Left ventricle myocardium inferior (tissue), 1 donor: Measurements from ENCODE around the gene MEOX1. TPM values are rescaled to one million over a fixed set of nuclear protein-coding genes. Genes with fewer than 3 reads are reported as not detected.

ENCODE experiments used
- DNase-seq: peaks from one replicate; pipeline ENCODE4 v3.0.0-alpha.2; 2020
- H3K27ac ChIP-seq: fragments of 200-600 bp; replicated peaks from 2 replicates; pipeline ENCODE4 v1.8.0; 2021
- H3K27me3 ChIP-seq: fragments of 200-600 bp; 2 replicates; pipeline ENCODE4 v1.8.0; 2021; ENCODE audit warnings: low read depth
- H3K36me3 ChIP-seq: fragments of 200-600 bp; 2 replicates; pipeline ENCODE4 v1.8.0; 2021
- H3K4me1 ChIP-seq: fragments of 200-600 bp; 2 replicates; pipeline ENCODE4 v1.8.0; 2021
- H3K4me3 ChIP-seq: fragments of 200-600 bp; 2 replicates; pipeline ENCODE4 v1.8.0; 2021; ENCODE audit warnings: mild to moderate bottlenecking, moderate library complexity
- H3K9me3 ChIP-seq: fragments of 200-600 bp; replicated peaks from 2 replicates; pipeline ENCODE4 v1.8.0; 2021
- CTCF ChIP-seq: fragments of 200-600 bp; IDR thresholded peaks from 2 replicates; pipeline ENCODE4 v1.8.0; 2021; ENCODE audit warnings: antibody characterized with exemption, mild to moderate bottlenecking, borderline replicate concordance
- intact Hi-C: fragments of 100-400 bp; cut with micrococcal nuclease; formaldehyde crosslinking; loops from one replicate; pipeline ENCODE4 v1.11.0; 2022
- long read RNA-seq: library from polyadenylated mRNA; unstranded; transcript quantifications from one replicate; pipeline ENCODE4 v2.0.0, GENCODE V29; 2021
- total RNA-seq: library from RNA; stranded (reverse); fragmentation: NEBNext Ultra II Directional; extraction: Animal tissue kit (Norgen Biotek cat#: 25700); gene quantifications from one replicate; pipeline ENCODE4 v1.2.1, GENCODE V29; 2021
- donor health status: DM: no; HTN: yes; CAD: no; lungs with severe emphysema.

MEOX1 gene
- total RNA-seq, result 8.4 TPM
- long read RNA-seq, transcript MEOX1-201 (3 exons, 2,707 nt), result major isoform, 9 of 20 reads
- long read RNA-seq, partial matches to known transcripts, result 7 of 20 reads
- long read RNA-seq, other reads (novel, unspliced or antisense), result 4 of 20 reads

- intact Hi-C loops, result no loop called here
Observed at GRCh38 chr17:43661699-43662412, at the start of gene MEOX1. Gene MEOX1 (minus strand): TSS chr17:43661922. CDS start chr17:43661534, 388 bp downstream.

GRCh38 chr17:43710101-43710500 is 48.4 kb upstream of the MEOX1 start:
- no peak for DNase-seq
- no peak for TF ChIP-seq CTCF
- no peaks in the 10 kb centered on the region for H3K9me3 ChIP-seq
- no peak overlapping the region for H3K4me3 ChIP-seq
- H3K27me3 ChIP-seq, result peaks cover 13% of the 10 kb centered on the region
- intact Hi-C loops, result no loop called here
- H3K36me3 ChIP-seq, result no peaks in the 10 kb centered on the region
- peaks cover 31% of the 10 kb centered on the region for H3K4me1 ChIP-seq
- no peak overlapping the region for H3K27ac ChIP-seq

More at GRCh38 chr17:43661699-43662412, at the start of gene MEOX1:
- Histone ChIP-seq H3K27me3 (peaks cover 15% of the 10 kb centered on the region), H3K36me3 (no peaks in the 10 kb centered on the region), H3K27ac (peak within 1 kb of the TSS; percentile 92), H3K9me3 (no peaks in the 10 kb centered on the region), H3K4me3 (peak within 1 kb of the TSS; percentile 65), H3K4me1 (peaks cover 82% of the 10 kb centered on the region)
- DNase-seq, result no peak
- no peak for TF ChIP-seq CTCF

GRCh38 chr17:43709210-43709609 is 47.5 kb upstream of the MEOX1 start:
- no peak overlapping the region for H3K27ac ChIP-seq
- H3K4me3 ChIP-seq, result no peak overlapping the region
- intact Hi-C loops, result no loop called here

GRCh38 chr17:43707184-43707583 is 45.5 kb upstream of the MEOX1 start:
- H3K9me3 ChIP-seq, result no peaks in the 10 kb centered on the region
- no peak for TF ChIP-seq CTCF
- intact Hi-C loops, result no loop called here
- H3K36me3 ChIP-seq, result no peaks in the 10 kb centered on the region
- no peak overlapping the region for H3K27ac ChIP-seq
- DNase-seq, result no peak
- H3K4me3 ChIP-seq, result no peak overlapping the region
- peaks cover 13% of the 10 kb centered on the region for H3K27me3 ChIP-seq
- peaks cover 8% of the 10 kb centered on the region for H3K4me1 ChIP-seq

More at GRCh38 chr17:43709210-43709609, 47.5 kb upstream of the MEOX1 start:
- DNase-seq, result no peak
- H3K27me3 ChIP-seq, result peaks cover 13% of the 10 kb centered on the region
- H3K4me1 ChIP-seq, result peaks cover 28% of the 10 kb centered on the region
- H3K9me3 ChIP-seq, result no peaks in the 10 kb centered on the region
- no peak for TF ChIP-seq CTCF
- H3K36me3 ChIP-seq, result no peaks in the 10 kb centered on the region

- Histone ChIP-seq H3K27ac (no peak overlapping the region), H3K4me1 (peaks cover under 1% of the 10 kb centered on the region), H3K9me3 (no peaks in the 10 kb centered on the region), H3K4me3 (no peak overlapping the region), H3K27me3 (peaks cover 13% of the 10 kb centered on the region), H3K36me3 (no peaks in the 10 kb centered on the region)
- no peak for TF ChIP-seq CTCF
- intact Hi-C loops, result no loop called here
- no peak for DNase-seq
Observed at GRCh38 chr17:43706235-43706634, 44.5 kb upstream of the MEOX1 start.
